B cell (primary cell): ENCODE data around the gene RAPGEF6. TPM values are rescaled to one million over a fixed set of nuclear protein-coding genes. Genes with fewer than 3 reads are reported as not detected.
"Not testable (repeated sequence)": the region's sequence is repeated elsewhere in the genome, so short reads cannot be mapped to it uniquely, and the experiment has no call there.

ENCODE experiments used
- ATAC-seq: fragments of 200-7000 bp; cut with Tn5 transposase; one replicate; pipeline ENCODE4 v1.10.0; 2021; ENCODE audit warnings: low read depth, mild to moderate bottlenecking, moderate number of reproducible peaks, moderate library complexity
- CTCF ChIA-PET: fragments of 350-600 bp; sonication (Branson Sonifier 250); formaldehyde crosslinking; loops from one replicate; lab custom pipeline; 2021; ENCODE audit warnings: antibody characterized with exemption, inconsistent platforms; lab: Charles Lee
- POLR2A ChIA-PET: fragments of 350-600 bp; sonication (Branson Sonifier 250); formaldehyde crosslinking; loops from one replicate; lab custom pipeline; 2021; ENCODE audit warnings: antibody characterized with exemption; lab: Charles Lee
- DNase-seq: peaks from one replicate; pipeline ENCODE4 v3.0.0; 2013
- H2AFZ ChIP-seq: 2 replicates; pipeline ENCODE4 v1.6.1; 2012; ENCODE audit warnings: mild to moderate bottlenecking, low read depth, low read length; ENCODE audit not compliant: insufficient read depth, poor library complexity, severe bottlenecking
- H3K27ac ChIP-seq, 2 donors: 1 replicate in 1 of 2; 2 replicates in 1 of 2; pipeline ENCODE4 v1.5.1; 2012 to 2013; ENCODE audit warnings: low read length in 2 of 2, mild to moderate bottlenecking in 2 of 2, moderate library complexity in 1 of 2
- H3K27me3 ChIP-seq, 4 experiments: fragments of 200-600 bp in 1 of 4; sonication (generic) in 1 of 4; replicated peaks in 1 of 4; 1 replicate in 2 of 4; 2 replicates in 2 of 4; pipeline versions ENCODE4 v1.6.1 to v1.7.0; 2013 to 2016; ENCODE audit warnings: low read length in 3 of 4, mild to moderate bottlenecking in 2 of 4, mixed read lengths in 1 of 4, moderate library complexity in 1 of 4; ENCODE audit not compliant: insufficient read depth in 4 of 4, control insufficient read depth in 3 of 4; ENCODE audit errors: control extremely low read depth in 1 of 4
- H3K36me3 ChIP-seq, 2 experiments: replicated peaks in 1 of 2; 1 replicate in 1 of 2; 2 replicates in 1 of 2; pipeline versions ENCODE4 v1.6.1 to v1.7.1; 2013; ENCODE audit warnings: low read length in 1 of 2; ENCODE audit not compliant: insufficient read depth in 2 of 2, control insufficient read depth in 1 of 2; ENCODE audit errors: control extremely low read depth in 1 of 2, extremely low read depth in 1 of 2
- H3K4me1 ChIP-seq, 2 donors: fragments of 200-600 bp in 1 of 2; sonication (generic) in 1 of 2; 1 replicate in 1 of 2; 2 replicates in 1 of 2; pipeline versions ENCODE4 v1.5.1 to v1.6.1; 2013 to 2017; ENCODE audit warnings: low read length in 2 of 2; ENCODE audit not compliant: control insufficient read depth in 2 of 2, insufficient read depth in 2 of 2
- H3K4me2 ChIP-seq: replicated peaks from 2 replicates; pipeline ENCODE3; 2012; ENCODE audit warnings: mild to moderate bottlenecking, low read depth, low read length; ENCODE audit not compliant: poor library complexity, severe bottlenecking
- H3K4me3 ChIP-seq, 5 experiments: fragments of 200-600 bp in 1 of 5; sonication (generic) in 1 of 5; 1 replicate in 3 of 5; 2 replicates in 2 of 5; pipeline versions ENCODE4 v1.5.1 to v1.7.0; 2011 to 2016; ENCODE audit warnings: low read length in 4 of 5, mild to moderate bottlenecking in 4 of 5, low read depth in 2 of 5, control low read depth in 1 of 5, moderate library complexity in 1 of 5; ENCODE audit not compliant: insufficient read depth in 1 of 5; ENCODE audit errors: control extremely low read depth in 1 of 5, extremely low read depth in 1 of 5
- H3K79me2 ChIP-seq: fragments of 200-600 bp; sonication (generic); one replicate; pipeline ENCODE4 v1.6.0; 2016; ENCODE audit warnings: low read length; ENCODE audit not compliant: control insufficient read depth, insufficient read depth
- H3K9ac ChIP-seq: fragments of 200-600 bp; sonication (generic); 2 replicates; pipeline ENCODE4 v1.6.1; 2017; ENCODE audit warnings: mild to moderate bottlenecking, low read length, moderate library complexity
- H3K9me3 ChIP-seq, 3 donors: one replicate each; pipeline versions ENCODE4 v1.6.1 to v1.7.1; 2013; ENCODE audit warnings: low read length in 2 of 3; ENCODE audit not compliant: control insufficient read depth in 2 of 3, insufficient read depth in 1 of 3; ENCODE audit errors: control extremely low read depth in 1 of 3
- H4K20me1 ChIP-seq: 2 replicates; pipeline ENCODE4 v1.6.0; 2012; ENCODE audit warnings: mild to moderate bottlenecking, low read length; ENCODE audit not compliant: insufficient read depth, control insufficient read depth, poor library complexity, severe bottlenecking
- H3K27ac Mint-ChIP-seq: one replicate; pipeline ENCODE4 v1.8.0; 2021; ENCODE audit warnings: mixed read lengths
- H3K27me3 Mint-ChIP-seq: one replicate; pipeline ENCODE4 v1.8.0; 2021; ENCODE audit warnings: mixed read lengths
- H3K4me1 Mint-ChIP-seq: one replicate; pipeline ENCODE4 v1.8.0; 2021; ENCODE audit warnings: mixed read lengths
- H3K4me3 Mint-ChIP-seq: one replicate; pipeline ENCODE4 v1.8.0; 2021; ENCODE audit warnings: mixed read lengths
- H3K9me3 Mint-ChIP-seq: one replicate; pipeline ENCODE4 v1.8.0; 2022; ENCODE audit warnings: mixed read lengths; ENCODE audit not compliant: insufficient read depth
- CTCF ChIP-seq: fragments of 200-600 bp; IDR thresholded peaks from one replicate; pipeline ENCODE4 v1.8.0; 2022; ENCODE audit warnings: antibody characterized with exemption, mild to moderate bottlenecking
- EZH2 ChIP-seq: IDR thresholded peaks from 2 replicates; pipeline ENCODE4 v1.6.1; 2012; ENCODE audit warnings: borderline replicate concordance, low read depth, mild to moderate bottlenecking, moderate library complexity, low read length; ENCODE audit not compliant: insufficient read depth, poor library complexity, severe bottlenecking
- WGBS: methylation state at CpG from one replicate; pipeline ENCODE4 v1.1.5; 2013; ENCODE audit warnings: missing lambda C conversion rate; ENCODE audit not compliant: insufficient coverage; 5-methylcytosine and 5-hydroxymethylcytosine counted together
- intact Hi-C: fragments of 100-400 bp; cut with micrococcal nuclease; formaldehyde crosslinking; loops from one replicate; pipeline ENCODE4 v1.10.0; 2022
- polyA plus RNA-seq: library from polyadenylated mRNA; depleted of rRNA; stranded (reverse); fragments of >200 nt; gene quantifications from 2 replicates; pipeline ENCODE4 v1.2.3, GENCODE V29; 2012
- total RNA-seq, 2 donors: library from RNA; stranded (reverse); fragments of 120-200 nt in 1 of 2; gene quantifications; 1 replicate in 1 of 2; 2 replicates in 1 of 2; pipeline versions ENCODE4 v1.2.3 to v1.2.4, GENCODE V29; 2013 to 2022

Gene RAPGEF6
- total and polyA plus RNA-seq, 2 donors (not counting 1 experiment from before 2014, with no cell fraction given): 9.8 to 56.2 TPM

DNA sequence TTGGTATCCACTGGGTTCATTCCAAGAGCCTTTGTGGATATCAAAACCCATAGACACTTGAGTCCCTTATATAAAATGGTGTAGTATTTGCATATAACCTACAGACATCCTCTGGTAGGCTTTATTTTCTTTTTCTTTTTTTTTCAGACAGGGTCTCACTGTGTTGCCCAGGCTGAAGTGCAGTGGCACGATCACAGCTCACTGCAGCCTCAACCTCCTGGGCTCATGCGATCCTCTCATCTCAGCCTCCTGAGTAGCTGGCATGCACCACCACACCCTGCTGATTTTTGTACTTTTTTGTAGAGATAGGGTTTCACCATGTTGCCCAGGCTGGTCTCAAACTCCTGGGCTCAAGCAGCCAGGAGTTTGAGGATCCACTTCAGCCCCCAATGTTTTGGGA is 13.9 kb downstream of the RAPGEF6 start:
- WGBS: 100% methylated on average over 1 of the region's 2 CpGs
- H3K9me3 ChIP-seq, DNase-seq, H3K9me3 Mint-ChIP-seq, CTCF ChIA-PET, H3K27me3 ChIP-seq, H3K4me3 ChIP-seq, H3K4me1 ChIP-seq, H3K27me3 Mint-ChIP-seq, intact Hi-C loops, H3K4me2 ChIP-seq, ATAC-seq, H3K27ac Mint-ChIP-seq, H3K36me3 ChIP-seq, H3K9ac ChIP-seq, H2AFZ ChIP-seq, POLR2A ChIA-PET, H3K4me3 Mint-ChIP-seq, H3K27ac ChIP-seq: not testable (repeated sequence)
- H3K79me2 ChIP-seq: peaks cover 100% of the 10 kb centered on the region
- H4K20me1 ChIP-seq: peaks cover 72% of the 10 kb centered on the region
- peaks cover 51% of the 10 kb centered on the region for H3K4me1 Mint-ChIP-seq

DNA sequence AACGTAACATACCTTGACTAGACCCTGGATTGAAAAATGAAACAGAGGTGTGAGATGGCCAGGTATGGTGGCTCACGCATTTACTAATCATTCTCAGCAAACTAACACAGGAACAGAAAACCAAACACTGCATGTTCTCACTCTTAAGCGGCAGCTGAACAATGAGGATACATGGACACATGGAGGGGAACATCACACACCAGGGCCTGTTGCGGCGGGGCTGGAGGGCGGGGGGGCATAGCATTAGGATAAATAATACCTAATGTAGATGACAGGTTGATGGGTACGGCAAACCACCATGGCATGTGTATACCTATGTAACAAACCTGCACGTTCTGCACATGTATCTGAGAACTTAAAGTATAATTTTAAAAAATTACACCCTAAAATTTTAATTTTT is 15.9 kb downstream of the RAPGEF6 start:
- ATAC-seq (no peak), DNase-seq (no peak)
- intact Hi-C loops: no loop called here
- peaks cover 72% of the 10 kb centered on the region for H4K20me1 ChIP-seq
- POLR2A ChIA-PET: no interaction called here
- H3K27ac Mint-ChIP-seq: peak overlapping the region; percentile 34
- H2AFZ ChIP-seq: no peak overlapping the region
- 68% methylated on average over 2 of the region's 8 CpGs for WGBS
- H3K9me3 ChIP-seq: peaks cover 0 to 3% (median 0%) of the 10 kb centered on the region in 3 donors
- H3K4me1 ChIP-seq: peaks cover 8 to 20% of the 10 kb centered on the region in 2 donors
- no peaks in the 10 kb centered on the region for H3K9me3 Mint-ChIP-seq
- H3K36me3 ChIP-seq: peaks cover 0 to 8% of the 10 kb centered on the region in 2 experiments
- H3K79me2 ChIP-seq: peaks cover 100% of the 10 kb centered on the region
- no peak overlapping the region for H3K4me3 ChIP-seq
- H3K27ac ChIP-seq: no peak overlapping the region
- no peak overlapping the region for H3K4me3 Mint-ChIP-seq
- H3K4me1 Mint-ChIP-seq: peaks cover 64% of the 10 kb centered on the region
- H3K27me3 Mint-ChIP-seq: no peaks in the 10 kb centered on the region
- H3K27me3 ChIP-seq: no peaks in the 10 kb centered on the region
- H3K9ac ChIP-seq: no peak overlapping the region
- H3K4me2 ChIP-seq: no peak overlapping the region
- no peak for TF ChIP-seq EZH2
- no peak for TF ChIP-seq CTCF
- CTCF ChIA-PET: no interaction called here
